ENCODE measurements around the gene DENND6A. TPM values are rescaled to one million over a fixed set of nuclear protein-coding genes. Genes with fewer than 3 reads are reported as not detected.
A peak's percentile ranks its signal among the peaks of the same experiment; 100 is the strongest.

Gene DENND6A
- total and polyA plus RNA-seq, 2 of the 13 experiments (the other 11 are each of a cell fraction or from before 2014, with no cell fraction given): 9.4 to 11.1 TPM

- in situ Hi-C loops (cut with HindIII; ENCODE audit: extremely low pct_ligation_motif_present, low pct_unique_long_range_greater_than_20kb) (no loop called here), intact Hi-C loops (cut with micrococcal nuclease; ENCODE audit: unreplicated experiment) (loop anchor here (2.0 kb wide), 1 partner anchor 65 kb away; the partner anchor contains the start of gene SLMAP)
- H3K4me2 ChIP-seq (ENCODE audit: low read depth, low read length): peak overlapping the region; percentile 73
- no peaks in the 10 kb centered on the region for H3K27me3 ChIP-seq (ENCODE audit: control insufficient read depth in 1 of 2, insufficient read depth in 2 of 2, low read length in 2 of 2)
- H3K9me3 ChIP-seq (ENCODE audit: low read length): no peaks in the 10 kb centered on the region
- peak overlapping the region; percentile 88 for H3K9ac ChIP-seq (ENCODE audit: insufficient read depth, low read depth, low read length)
- H3K4me1 ChIP-seq (ENCODE audit: insufficient read depth, low read length): peaks cover 46% of the 10 kb centered on the region
- ChIA-PET CTCF (ENCODE audit: low intra/inter-chr PET ratio, low total read pairs) (no interaction called here), POLR2A (no interaction called here)
- H3K36me3 ChIP-seq (replicated peaks in 1 of 2; ENCODE audit: control insufficient read depth in 1 of 2, insufficient read depth in 2 of 2, low read length in 2 of 2): no peaks in the 10 kb centered on the region
- H3K4me3 ChIP-seq (replicated peaks in 1 of 3; ENCODE audit: insufficient read depth in 1 of 3, low read depth in 2 of 3, low read length in 3 of 3): peak overlapping the region; percentile 70 to 82 (median 76)
- 0 out of 2 replicates have a peak, but pooled peaks cover 4% of the 10 kb centered on the region for H4K20me1 ChIP-seq (ENCODE audit: insufficient read depth, low read length)
- peaks cover 32% of the 10 kb centered on the region for H3K79me2 ChIP-seq (ENCODE audit: insufficient read depth, low read length)
- H2AFZ ChIP-seq (ENCODE audit: low read length): no peak overlapping the region
- ATAC-seq (no peak), FAIRE-seq (no peak), DNase-seq (ENCODE audit: low spot score) (no peak)
- peak overlapping the region; percentile 90 for H3K27ac ChIP-seq (ENCODE audit: extremely low read length, insufficient read depth, low read length)
- TSS peak; percentile 63 for BruUV-seq (replicated peaks)
- 29% methylated on average over 18 of the region's 19 CpGs for WGBS (ENCODE audit: low lambda C conversion rate)
- TF ChIP-seq TEAD3 (CRISPR knock-in tag; optimal IDR thresholded peaks at IDR 0.05; ENCODE audit: borderline replicate concordance): no peak
- TF ChIP-seq NONO (IDR thresholded peaks at IDR 0.05): no peak
- TF ChIP-seq NONO (CRISPR knock-in tag; conservative IDR thresholded peaks at IDR 0.05): no peak
- TF ChIP-seq ZNF740 (CRISPR knock-in tag; IDR thresholded peaks at IDR 0.05): no peak
- TF ChIP-seq KDM3A (CRISPR knock-in tag; IDR thresholded peaks at IDR 0.05; ENCODE audit: low read depth): no peak
- no peak for TF ChIP-seq FOSL1 (CRISPR knock-in tag; IDR thresholded peaks at IDR 0.05; ENCODE audit: borderline replicate concordance)
- TF ChIP-seq ZBTB10 (CRISPR knock-in tag; IDR thresholded peaks at IDR 0.05; ENCODE audit: borderline replicate concordance): no peak
- TF ChIP-seq ZNF672 (CRISPR knock-in tag; IDR thresholded peaks at IDR 0.05): no peak
- no peak for TF ChIP-seq ZNF576 (CRISPR knock-in tag; IDR thresholded peaks at IDR 0.05)
- no peak for TF ChIP-seq E2F1 (CRISPR knock-in tag; IDR thresholded peaks at IDR 0.05)
- TF ChIP-seq PHB2 (IDR thresholded peaks at IDR 0.05; ENCODE audit: partially characterized antibody): no peak
- TF ChIP-seq ZFP91 (CRISPR knock-in tag; IDR thresholded peaks at IDR 0.05; ENCODE audit: borderline replicate concordance): no peak
- TF ChIP-seq CCDC6 (CRISPR knock-in tag; IDR thresholded peaks at IDR 0.05): no peak
Observed at GRCh38 chr3:57691411-57692132, 1.3 kb downstream of the DENND6A start.
